Measurements from ENCODE around the gene NPL. TPM values are rescaled to one million over a fixed set of nuclear protein-coding genes. Genes with fewer than 3 reads are reported as not detected.

The NPL gene
- total RNA-seq, 1 donor from 2014 or later = 1.3 TPM

- Mint-ChIP-seq H3K4me3 (no peak overlapping the region), H3K36me3 (peaks cover 76% of the 10 kb centered on the region), H3K4me1 (no peaks in the 10 kb centered on the region), H3K9me3 (no peaks in the 10 kb centered on the region), H3K27ac (no peak overlapping the region), H3K27me3 (ENCODE audit: insufficient read depth, low read depth) (no peaks in the 10 kb centered on the region)
- Histone ChIP-seq H4K20me1 (ENCODE audit: low read depth) (peaks cover 26% of the 10 kb centered on the region), H3K4me1 (no peaks in the 10 kb centered on the region), H3K79me2 (ENCODE audit: low read depth) (peaks cover 64% of the 10 kb centered on the region), H2AFZ (replicated peaks) (no peak overlapping the region), H3K27me3 (no peaks in the 10 kb centered on the region), H3F3A (ENCODE audit: low read depth) (peaks cover 44% of the 10 kb centered on the region), H3K9me3 (ENCODE audit: low read depth) (no peaks in the 10 kb centered on the region), H3K9ac (no peak overlapping the region), H3K4me3 (no peak overlapping the region), H3K4me2 (no peak overlapping the region), H3K27ac (no peak overlapping the region), H3K36me3 (peaks cover 91% of the 10 kb centered on the region)
- no peak for DNase-seq (ENCODE audit: low spot score)
- no peak for TF ChIP-seq CTCF (IDR thresholded peaks at IDR 0.05)
Observed at GRCh38 chr1:182877331-182877730, 87.8 kb downstream of the NPL start.

DNA sequence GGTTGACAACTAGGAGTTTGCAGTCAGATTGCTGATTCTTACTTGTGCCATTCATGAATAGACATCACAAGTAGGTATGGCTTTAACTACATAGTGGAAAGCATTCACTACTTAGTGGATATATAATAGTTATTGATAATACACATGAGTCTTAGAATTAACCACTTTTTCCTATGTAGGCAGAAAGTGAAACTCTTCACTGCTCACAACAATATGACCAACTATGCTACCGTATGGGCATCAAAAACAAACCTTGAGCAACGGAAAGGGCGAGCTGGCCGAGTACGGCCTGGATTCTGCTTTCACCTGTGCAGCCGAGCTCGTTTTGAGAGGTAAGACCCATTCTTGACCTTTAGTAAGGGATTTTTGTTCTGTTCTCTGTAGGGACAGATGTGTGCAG, 88.3 kb downstream of the NPL start:
- Histone ChIP-seq H3F3A (ENCODE audit: low read depth) (peaks cover 46% of the 10 kb centered on the region), H4K20me1 (ENCODE audit: low read depth) (peaks cover 27% of the 10 kb centered on the region), H3K4me3 (no peak overlapping the region), H3K4me2 (no peak overlapping the region), H3K36me3 (peaks cover 91% of the 10 kb centered on the region), H3K27me3 (no peaks in the 10 kb centered on the region), H2AFZ (replicated peaks) (no peak overlapping the region), H3K9me3 (ENCODE audit: low read depth) (no peaks in the 10 kb centered on the region), H3K4me1 (no peaks in the 10 kb centered on the region), H3K79me2 (ENCODE audit: low read depth) (peaks cover 61% of the 10 kb centered on the region), H3K27ac (no peak overlapping the region), H3K9ac (no peak overlapping the region)
- no peak overlapping the region for H3K4me3 Mint-ChIP-seq
- DNase-seq (ENCODE audit: low spot score) = no peak
- H3K36me3 Mint-ChIP-seq = peaks cover 77% of the 10 kb centered on the region
- no peak for TF ChIP-seq EZH2phosphoT487 (IDR thresholded peaks at IDR 0.05)
- TF ChIP-seq EZH2 (IDR thresholded peaks at IDR 0.05) = no peak
- no peak for TF ChIP-seq CTCF (IDR thresholded peaks at IDR 0.05)
- H3K27me3 Mint-ChIP-seq (ENCODE audit: insufficient read depth, low read depth) = no peaks in the 10 kb centered on the region
- H3K27ac Mint-ChIP-seq = no peak overlapping the region
- H3K9me3 Mint-ChIP-seq = no peaks in the 10 kb centered on the region
- no peaks in the 10 kb centered on the region for H3K4me1 Mint-ChIP-seq

Other genes with a start within 250 kb of the NPL start
- 3.6 and 6.2 TPM in 2 replicates for gene RNASEL, start 200.5 kb upstream of the NPL start, total RNA-seq (ENCODE audit: low replicate concordance)
- gene RGS16, start 185.4 kb upstream of the NPL start, total RNA-seq (ENCODE audit: low replicate concordance) = 12.5 and 16.4 TPM in 2 replicates
- gene RGS8, start 105.2 kb upstream of the NPL start, total RNA-seq (ENCODE audit: low replicate concordance) = 0.87 and 0.99 TPM in 2 replicates
- 257 and 400 TPM in 2 replicates for gene DHX9, start 49.6 kb downstream of the NPL start, total RNA-seq (ENCODE audit: low replicate concordance)
- not detected in 2 replicates for gene SHCBP1L, start 163.4 kb downstream of the NPL start, total RNA-seq (ENCODE audit: low replicate concordance)
- gene LAMC1, start 233.6 kb downstream of the NPL start, total RNA-seq (ENCODE audit: low replicate concordance) = 72.8 and 90.2 TPM in 2 replicates

Data from neural progenitor cell (in vitro differentiated cells).